WTC11 (cell line): ENCODE results near the gene LRIG1.

Source experiments
- CTCF ChIP-seq: fragments of 200-600 bp; IDR thresholded peaks from 2 replicates; pipeline ENCODE4 v1.8.0; 2022; ENCODE audit warnings: antibody characterized with exemption
- ESRRA ChIP-seq: sonication (generic); formaldehyde crosslinking; IDR thresholded peaks from 2 replicates; pipeline ENCODE4 v1.8.1; 2022; ENCODE audit warnings: mild to moderate bottlenecking, missing genetic modification reagents, borderline replicate concordance
- RELA ChIP-seq: sonication (generic); formaldehyde crosslinking; IDR thresholded peaks from 2 replicates; pipeline ENCODE4 v1.8.1; 2022; ENCODE audit warnings: missing genetic modification reagents, mild to moderate bottlenecking, borderline replicate concordance
- RORB ChIP-seq: fragments of 250-450 bp; sonication (Bioruptor Pico); IDR thresholded peaks from 2 replicates; pipeline ENCODE4 v1.9.0; 2021; ENCODE audit warnings: mild to moderate bottlenecking
- TCF7 ChIP-seq: sonication (generic); formaldehyde crosslinking; IDR thresholded peaks from 2 replicates; pipeline ENCODE4 v1.8.0; 2022; ENCODE audit warnings: mild to moderate bottlenecking, low read depth, missing genetic modification reagents, moderate library complexity
- ZNF423 ChIP-seq: fragments of 250-450 bp; sonication (Bioruptor Pico); IDR thresholded peaks from 2 replicates; pipeline ENCODE4 v2.1.2; 2022; ENCODE audit warnings: mild to moderate bottlenecking, moderate library complexity
- TF ChIP-seq, protein P1 (sequence below): sonication (generic); formaldehyde crosslinking; IDR thresholded peaks from 2 replicates; pipeline ENCODE4 v1.8.0; 2022; ENCODE audit warnings: missing genetic modification reagents
- TF ChIP-seq, protein P2 (sequence below): sonication (generic); formaldehyde crosslinking; conservative IDR thresholded peaks from 2 replicates; pipeline ENCODE4 v1.8.1; 2022; ENCODE audit warnings: mild to moderate bottlenecking, missing genetic modification reagents

DNA sequence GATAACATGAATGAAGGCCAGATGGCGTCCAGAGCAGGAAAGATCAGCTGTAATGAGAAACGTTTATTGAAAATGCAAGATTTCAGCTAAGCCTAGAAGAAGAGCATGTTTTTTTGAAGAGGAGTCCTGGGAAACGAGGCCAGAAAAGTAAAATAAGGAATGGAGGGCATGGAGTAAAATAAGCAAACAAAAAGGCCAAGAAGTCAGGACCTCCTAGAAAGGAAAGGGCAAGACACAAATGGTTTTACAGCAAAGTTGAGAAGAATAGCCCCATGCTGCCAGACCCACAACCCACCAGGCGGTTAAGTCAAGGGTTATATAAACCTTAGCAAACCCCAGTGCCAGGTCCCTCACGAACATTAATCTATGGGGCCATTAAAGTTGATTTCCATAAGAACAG, 30.5 kb downstream of the LRIG1 start:
- TF ChIP-seq, protein P1, sequence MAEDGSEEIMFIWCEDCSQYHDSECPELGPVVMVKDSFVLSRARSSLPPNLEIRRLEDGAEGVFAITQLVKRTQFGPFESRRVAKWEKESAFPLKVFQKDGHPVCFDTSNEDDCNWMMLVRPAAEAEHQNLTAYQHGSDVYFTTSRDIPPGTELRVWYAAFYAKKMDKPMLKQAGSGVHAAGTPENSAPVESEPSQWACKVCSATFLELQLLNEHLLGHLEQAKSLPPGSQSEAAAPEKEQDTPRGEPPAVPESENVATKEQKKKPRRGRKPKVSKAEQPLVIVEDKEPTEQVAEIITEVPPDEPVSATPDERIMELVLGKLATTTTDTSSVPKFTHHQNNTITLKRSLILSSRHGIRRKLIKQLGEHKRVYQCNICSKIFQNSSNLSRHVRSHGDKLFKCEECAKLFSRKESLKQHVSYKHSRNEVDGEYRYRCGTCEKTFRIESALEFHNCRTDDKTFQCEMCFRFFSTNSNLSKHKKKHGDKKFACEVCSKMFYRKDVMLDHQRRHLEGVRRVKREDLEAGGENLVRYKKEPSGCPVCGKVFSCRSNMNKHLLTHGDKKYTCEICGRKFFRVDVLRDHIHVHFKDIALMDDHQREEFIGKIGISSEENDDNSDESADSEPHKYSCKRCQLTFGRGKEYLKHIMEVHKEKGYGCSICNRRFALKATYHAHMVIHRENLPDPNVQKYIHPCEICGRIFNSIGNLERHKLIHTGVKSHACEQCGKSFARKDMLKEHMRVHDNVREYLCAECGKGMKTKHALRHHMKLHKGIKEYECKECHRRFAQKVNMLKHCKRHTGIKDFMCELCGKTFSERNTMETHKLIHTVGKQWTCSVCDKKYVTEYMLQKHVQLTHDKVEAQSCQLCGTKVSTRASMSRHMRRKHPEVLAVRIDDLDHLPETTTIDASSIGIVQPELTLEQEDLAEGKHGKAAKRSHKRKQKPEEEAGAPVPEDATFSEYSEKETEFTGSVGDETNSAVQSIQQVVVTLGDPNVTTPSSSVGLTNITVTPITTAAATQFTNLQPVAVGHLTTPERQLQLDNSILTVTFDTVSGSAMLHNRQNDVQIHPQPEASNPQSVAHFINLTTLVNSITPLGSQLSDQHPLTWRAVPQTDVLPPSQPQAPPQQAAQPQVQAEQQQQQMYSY (CRISPR knock-in tag): no peak
- no peak for TF ChIP-seq TCF7
- no peak for TF ChIP-seq RELA (CRISPR knock-in tag)
- no peak for TF ChIP-seq CTCF
- no peak for TF ChIP-seq ESRRA
- TF ChIP-seq, protein P2, sequence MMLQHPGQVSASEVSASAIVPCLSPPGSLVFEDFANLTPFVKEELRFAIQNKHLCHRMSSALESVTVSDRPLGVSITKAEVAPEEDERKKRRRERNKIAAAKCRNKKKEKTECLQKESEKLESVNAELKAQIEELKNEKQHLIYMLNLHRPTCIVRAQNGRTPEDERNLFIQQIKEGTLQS: no peak
- TF ChIP-seq RORB (CRISPR knock-in tag): no peak
- TF ChIP-seq ZNF423: no peak
